ENCODE results near the gene ZNF630.
A peak's percentile ranks its signal among the peaks of the same experiment; 100 is the strongest.
"Not testable (repeated sequence)": the region's sequence is repeated elsewhere in the genome, so short reads cannot be mapped to it uniquely, and the experiment has no call there.

The ZNF630 gene

DNA sequence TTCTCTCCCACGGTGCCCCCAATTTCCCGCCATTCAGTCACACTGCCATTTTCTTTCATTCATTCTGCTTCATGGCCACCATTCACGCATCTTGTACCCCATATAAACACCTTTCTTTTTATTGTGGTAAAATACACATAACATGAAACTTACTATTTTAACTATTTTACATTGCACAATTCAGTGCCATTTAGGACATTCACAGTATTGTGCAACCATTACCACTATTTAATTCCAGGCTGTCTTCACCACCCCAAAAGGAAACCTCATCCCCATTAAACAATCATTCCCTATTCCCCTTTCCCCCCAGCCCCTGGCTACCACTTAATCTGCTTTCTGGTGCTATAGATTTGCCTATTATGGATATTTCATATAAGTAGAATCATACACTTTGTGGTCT is 48.7 kb downstream of the ZNF630 start:
- Histone ChIP-seq H3K27ac (ENCODE audit: low read depth, low read length) (no peak overlapping the region), H3K27me3 (ENCODE audit: control insufficient read depth, insufficient read depth, low read length) (no peaks in the 10 kb centered on the region), H3K36me3 (ENCODE audit: control insufficient read depth, insufficient read depth, low read length) (no peaks in the 10 kb centered on the region), H3K4me1 (ENCODE audit: control insufficient read depth, insufficient read depth, low read length) (peaks cover 2% of the 10 kb centered on the region), H3K4me3 (ENCODE audit: low read length) (no peak overlapping the region), H3K9ac (ENCODE audit: low read length) (no peak overlapping the region)

DNA sequence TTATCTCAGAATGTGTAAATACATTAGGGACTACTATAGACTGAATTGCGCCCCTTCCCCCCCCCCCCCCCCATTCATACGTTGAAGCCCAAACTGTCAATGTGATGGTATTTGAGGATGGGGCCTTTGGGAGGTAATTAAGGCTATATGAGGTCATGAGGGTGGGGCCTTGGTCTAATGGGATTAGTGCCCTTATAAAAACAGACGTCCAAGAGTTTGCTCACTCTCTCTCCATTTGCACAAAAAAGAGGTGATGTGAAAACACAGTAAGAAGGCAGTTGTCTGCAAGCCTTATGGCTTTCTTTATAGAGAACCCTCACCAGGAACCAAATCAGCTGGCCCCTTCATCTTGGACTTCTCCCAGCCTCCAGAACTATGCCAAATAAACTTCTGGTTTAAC is 49.3 kb downstream of the ZNF630 start:
- H3K27ac ChIP-seq (ENCODE audit: low read depth, low read length), result no peak overlapping the region

GRCh38 chrX:48021026-48021900 is 50.2 kb downstream of the ZNF630 start:
- peak overlapping the region; percentile 89 for H3K9ac ChIP-seq (ENCODE audit: low read length)
- peak overlapping the region; percentile 65 for H3K4me3 ChIP-seq (ENCODE audit: low read length)
- peaks cover 2% of the 10 kb centered on the region for H3K4me1 ChIP-seq (ENCODE audit: control insufficient read depth, insufficient read depth, low read length)
- no peaks in the 10 kb centered on the region for H3K36me3 ChIP-seq (ENCODE audit: control insufficient read depth, insufficient read depth, low read length)
- no peaks in the 10 kb centered on the region for H3K27me3 ChIP-seq (ENCODE audit: control insufficient read depth, insufficient read depth, low read length)
- H3K27ac ChIP-seq (ENCODE audit: low read depth, low read length), result peak overlapping the region; percentile 87

More for the DNA sequence above, 49.3 kb downstream of the ZNF630 start:
- H3K4me1 ChIP-seq (ENCODE audit: control insufficient read depth, insufficient read depth, low read length), result peaks cover 2% of the 10 kb centered on the region
- H3K36me3 ChIP-seq (ENCODE audit: control insufficient read depth, insufficient read depth, low read length), result no peaks in the 10 kb centered on the region
- no peaks in the 10 kb centered on the region for H3K27me3 ChIP-seq (ENCODE audit: control insufficient read depth, insufficient read depth, low read length)
- H3K4me3 ChIP-seq (ENCODE audit: low read length), result no peak overlapping the region
- no peak overlapping the region for H3K9ac ChIP-seq (ENCODE audit: low read length)

GRCh38 chrX:48020472-48020871 is 51.0 kb downstream of the ZNF630 start:
- H3K36me3 ChIP-seq (ENCODE audit: control insufficient read depth, insufficient read depth, low read length); H3K9ac ChIP-seq (ENCODE audit: low read length); H3K27me3 ChIP-seq (ENCODE audit: control insufficient read depth, insufficient read depth, low read length); H3K4me3 ChIP-seq (ENCODE audit: low read length); H3K27ac ChIP-seq (ENCODE audit: low read depth, low read length); H3K4me1 ChIP-seq (ENCODE audit: control insufficient read depth, insufficient read depth, low read length): not testable (repeated sequence)

DNA sequence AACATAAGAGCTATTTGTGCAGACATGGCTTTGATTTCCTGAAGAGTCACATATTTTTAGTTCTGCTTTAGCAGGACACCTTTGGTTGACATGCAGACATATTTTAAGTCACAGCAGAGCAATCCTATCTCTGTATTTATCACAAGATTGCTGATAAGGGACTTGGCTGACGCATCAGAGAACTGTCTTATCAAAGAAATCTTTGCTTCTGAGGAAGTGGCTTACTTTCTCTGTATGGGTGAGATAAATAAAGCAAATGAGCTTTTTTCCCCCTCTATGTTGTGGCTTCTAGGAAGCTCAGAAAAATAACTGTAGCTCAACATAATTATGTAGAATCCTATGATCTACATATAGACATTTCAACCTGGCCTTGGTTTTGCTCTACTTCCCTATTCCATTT is 51.5 kb downstream of the ZNF630 start:
- H3K36me3 ChIP-seq (ENCODE audit: control insufficient read depth, insufficient read depth, low read length); H3K27ac ChIP-seq (ENCODE audit: low read depth, low read length); H3K27me3 ChIP-seq (ENCODE audit: control insufficient read depth, insufficient read depth, low read length); H3K4me3 ChIP-seq (ENCODE audit: low read length); H3K9ac ChIP-seq (ENCODE audit: low read length); H3K4me1 ChIP-seq (ENCODE audit: control insufficient read depth, insufficient read depth, low read length): not testable (repeated sequence)

DNA sequence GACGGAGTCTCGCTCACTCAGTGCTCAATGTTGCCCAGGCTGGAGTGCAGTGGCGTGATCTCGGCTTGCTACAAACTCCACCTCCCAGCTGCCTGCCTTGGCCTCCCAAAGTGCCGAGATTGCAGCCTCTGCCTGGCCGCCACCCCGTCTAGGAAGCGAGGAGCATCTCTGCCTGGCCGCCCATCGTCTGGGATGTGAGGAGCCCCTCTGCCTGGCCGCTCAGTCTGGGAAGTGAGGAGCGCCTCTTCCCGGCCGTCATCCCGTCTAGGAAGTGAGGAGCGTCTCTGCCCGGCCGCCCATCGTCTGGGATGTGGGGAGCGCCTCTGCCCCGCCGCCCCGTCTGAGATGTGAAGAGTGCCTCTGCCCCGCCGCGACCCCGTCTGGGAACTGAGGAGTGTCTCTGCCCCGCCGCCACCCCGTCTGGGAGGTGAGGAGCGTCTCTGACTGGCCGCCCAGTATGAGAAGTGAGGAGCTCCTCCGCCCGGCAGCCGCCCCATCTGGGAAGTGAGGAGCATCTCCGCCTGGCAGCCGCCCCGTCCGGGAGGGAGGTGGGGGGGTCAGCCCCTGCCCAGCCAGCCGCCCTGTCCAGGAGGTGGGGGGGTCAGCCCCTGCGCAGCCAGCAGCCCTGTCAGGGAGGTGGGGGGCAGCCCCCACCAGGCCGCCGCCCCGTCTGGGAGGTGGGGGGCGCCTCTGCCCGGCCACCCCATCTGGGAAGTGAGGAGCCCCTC is 54.7 kb downstream of the ZNF630 start:
- H3K4me1 ChIP-seq (ENCODE audit: control insufficient read depth, insufficient read depth, low read length); H3K9ac ChIP-seq (ENCODE audit: low read length); H3K27me3 ChIP-seq (ENCODE audit: control insufficient read depth, insufficient read depth, low read length); H3K27ac ChIP-seq (ENCODE audit: low read depth, low read length); H3K4me3 ChIP-seq (ENCODE audit: low read length); H3K36me3 ChIP-seq (ENCODE audit: control insufficient read depth, insufficient read depth, low read length): not testable (repeated sequence)

- not testable (repeated sequence) for H3K36me3 ChIP-seq (ENCODE audit: control insufficient read depth, insufficient read depth, low read length); H3K27me3 ChIP-seq (ENCODE audit: control insufficient read depth, insufficient read depth, low read length); H3K9ac ChIP-seq (ENCODE audit: low read length); H3K4me3 ChIP-seq (ENCODE audit: low read length); H3K4me1 ChIP-seq (ENCODE audit: control insufficient read depth, insufficient read depth, low read length); H3K27ac ChIP-seq (ENCODE audit: low read depth, low read length)
These were observed 61.9 kb downstream of the ZNF630 start for GRCh38 chrX:48009445-48009960.

Data from rectal smooth muscle tissue (tissue), 1 donor.